HG03139 (cell line): ENCODE data around the gene SAMD14.
"Not testable (repeated sequence)": the region's sequence is repeated elsewhere in the genome, so short reads cannot be mapped to it uniquely, and the experiment has no call there.

Source experiments
- ATAC-seq: cut with Tn5 transposase; IDR thresholded peaks from one replicate; pipeline ENCODE4 v1.9.1; 2021; ENCODE audit not compliant: unreplicated experiment

Gene SAMD14

DNA sequence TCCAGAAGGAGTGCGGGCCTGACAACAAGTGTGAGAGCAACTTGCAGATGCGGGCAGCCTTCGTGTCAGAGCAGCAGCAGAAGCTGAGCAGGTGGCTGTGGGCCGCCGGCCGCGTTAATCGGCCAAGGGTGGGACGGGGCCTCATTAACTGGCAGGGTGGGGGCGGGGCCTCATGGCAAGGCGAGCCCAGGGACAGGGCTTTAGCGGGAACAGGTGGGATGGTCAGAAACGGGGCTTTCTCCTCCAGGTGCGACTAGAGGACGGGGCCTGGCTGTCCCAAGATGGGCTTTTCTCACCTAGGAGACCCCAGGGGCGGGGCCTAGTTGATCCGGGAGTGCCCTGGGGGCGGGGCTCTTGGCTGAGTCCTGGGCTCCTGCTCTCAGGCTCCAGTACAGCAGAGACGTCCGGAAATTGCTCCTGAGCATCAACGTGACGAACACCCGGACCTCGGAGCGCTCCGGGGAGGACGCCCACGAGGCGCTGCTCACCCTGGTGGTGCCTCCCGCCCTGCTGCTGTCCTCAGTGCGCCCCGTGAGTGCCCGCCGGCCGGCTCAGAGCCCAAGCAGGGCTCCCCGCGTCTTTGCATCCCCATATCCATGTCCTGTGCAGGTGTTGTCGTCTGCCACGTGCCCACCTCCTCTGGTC lies 53.2 kb downstream of the SAMD14 start:
- ATAC-seq, result no peak

DNA sequence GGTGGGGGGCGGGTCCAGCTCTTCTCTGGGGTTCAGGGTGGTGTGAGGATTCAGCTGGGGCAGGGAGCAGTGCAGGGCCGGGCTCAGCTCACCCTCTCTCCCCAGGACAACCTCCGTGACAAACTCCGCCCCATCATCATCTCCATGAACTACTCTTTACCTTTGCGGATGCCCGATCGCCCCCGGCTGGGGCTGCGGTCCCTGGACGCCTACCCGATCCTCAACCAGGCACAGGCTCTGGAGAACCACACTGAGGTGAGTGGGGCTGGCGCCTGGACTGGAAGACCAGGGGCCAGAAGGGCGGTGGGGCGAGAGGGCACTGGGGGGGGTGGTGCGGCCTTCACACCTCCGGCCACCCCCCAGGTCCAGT lies 53.8 kb downstream of the SAMD14 start:
- ATAC-seq, result no peak

DNA sequence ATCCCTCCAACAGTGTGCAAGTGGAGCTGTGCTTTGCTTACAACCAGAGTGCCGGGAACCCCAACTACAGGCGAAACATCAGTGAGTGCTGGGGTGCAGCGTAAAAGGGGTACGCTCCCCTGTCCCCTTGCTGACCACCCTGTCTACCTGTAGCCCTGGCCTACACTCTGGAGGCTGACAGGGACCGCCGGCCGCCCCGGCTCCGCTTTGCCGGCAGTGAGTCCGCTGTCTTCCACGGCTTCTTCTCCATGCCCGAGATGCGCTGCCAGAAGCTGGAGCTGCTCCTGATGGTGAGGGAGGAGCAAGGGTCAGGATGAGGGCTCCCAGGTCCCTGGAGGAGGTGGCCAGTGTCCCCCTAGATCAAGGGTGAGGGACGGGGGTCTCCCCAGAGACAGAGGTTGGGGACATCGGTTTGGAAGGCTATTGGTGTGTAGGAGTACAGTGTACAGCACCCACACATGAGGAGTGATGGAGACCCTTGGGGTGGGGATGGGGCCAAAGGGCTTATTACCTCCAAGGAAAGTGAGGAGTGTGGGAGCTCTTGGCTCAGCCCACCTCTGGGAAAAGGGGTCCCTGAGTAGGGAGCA lies 54.4 kb downstream of the SAMD14 start:
- ATAC-seq, result no peak

DNA sequence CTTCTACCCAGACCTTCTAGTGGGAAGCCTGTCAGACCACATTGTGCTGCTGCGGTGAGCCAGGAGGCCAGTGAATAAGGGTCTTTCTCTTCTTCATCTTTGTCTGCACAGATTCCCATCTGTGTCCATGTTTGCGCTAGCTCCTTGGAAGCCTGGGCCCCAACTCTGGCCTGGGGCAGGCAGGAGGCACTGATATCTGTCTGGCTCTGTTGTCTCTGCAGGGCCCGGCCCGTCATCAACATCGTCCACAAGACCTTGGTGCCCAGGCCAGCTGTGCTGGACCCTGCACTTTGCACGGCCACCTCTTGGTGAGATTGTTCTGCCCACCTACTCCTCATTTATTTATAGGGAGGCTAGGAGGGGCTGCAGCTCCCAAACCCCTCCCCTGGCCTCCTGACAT lies 55.7 kb downstream of the SAMD14 start:
- ATAC-seq, result no peak

DNA sequence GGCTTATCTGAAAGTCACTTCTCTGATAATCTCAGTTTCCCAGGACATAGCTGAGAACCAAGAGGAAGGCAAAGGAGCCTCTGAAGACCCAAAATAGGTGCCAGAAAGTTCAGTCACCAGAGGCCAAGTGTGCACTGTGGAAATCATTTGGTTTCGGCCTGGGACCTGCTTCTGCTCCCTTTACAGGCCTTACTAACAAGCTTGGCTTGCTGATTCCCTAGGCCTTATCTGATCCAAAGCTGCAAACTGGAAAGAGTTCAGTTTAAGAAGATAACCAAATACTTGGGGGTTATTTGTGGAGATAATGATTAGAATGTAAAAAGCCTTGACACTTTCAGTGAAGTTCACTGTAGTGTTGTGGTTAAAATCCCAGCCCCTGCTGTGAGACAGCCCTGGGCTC lies 57.0 kb downstream of the SAMD14 start:
- no peak for ATAC-seq

DNA sequence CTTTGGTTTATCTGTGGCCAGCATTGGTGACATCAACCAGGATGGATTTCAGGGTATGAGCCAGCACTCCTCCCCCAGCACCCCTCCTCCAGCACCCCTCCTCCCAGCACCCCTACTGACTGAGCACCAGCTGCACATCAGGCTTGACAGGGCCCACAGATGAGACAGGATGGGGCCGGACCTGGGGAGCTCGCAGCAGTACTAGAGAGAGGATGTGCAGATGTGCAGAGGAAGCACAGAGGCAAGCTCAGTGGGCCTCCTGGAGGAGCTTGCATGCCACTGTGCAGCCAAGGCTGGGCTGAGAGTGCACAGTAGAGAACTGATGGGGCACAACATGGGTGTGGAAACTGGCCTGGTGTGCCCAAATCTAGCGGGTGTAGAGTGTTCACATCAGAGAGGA lies 57.8 kb downstream of the SAMD14 start:
- ATAC-seq, result no peak

DNA sequence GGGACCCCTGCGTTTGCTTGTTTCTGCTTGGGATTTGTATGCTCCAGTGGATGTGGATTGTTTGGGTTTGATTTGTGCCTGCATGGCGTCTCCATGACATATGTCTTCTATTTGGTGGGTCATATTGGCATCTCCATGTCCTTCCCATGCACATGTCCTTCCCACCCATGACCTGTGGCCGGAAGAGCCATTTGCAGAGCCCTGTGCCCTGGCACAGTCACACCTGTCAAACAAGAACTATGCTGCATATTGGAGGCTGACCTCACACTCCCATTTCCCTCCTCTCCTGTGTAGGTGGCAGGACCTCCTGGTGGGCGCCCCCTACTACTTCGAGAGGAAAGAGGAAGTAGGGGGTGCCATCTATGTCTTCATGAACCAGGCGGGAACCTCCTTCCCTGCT lies 58.3 kb downstream of the SAMD14 start:
- no peak for ATAC-seq

DNA sequence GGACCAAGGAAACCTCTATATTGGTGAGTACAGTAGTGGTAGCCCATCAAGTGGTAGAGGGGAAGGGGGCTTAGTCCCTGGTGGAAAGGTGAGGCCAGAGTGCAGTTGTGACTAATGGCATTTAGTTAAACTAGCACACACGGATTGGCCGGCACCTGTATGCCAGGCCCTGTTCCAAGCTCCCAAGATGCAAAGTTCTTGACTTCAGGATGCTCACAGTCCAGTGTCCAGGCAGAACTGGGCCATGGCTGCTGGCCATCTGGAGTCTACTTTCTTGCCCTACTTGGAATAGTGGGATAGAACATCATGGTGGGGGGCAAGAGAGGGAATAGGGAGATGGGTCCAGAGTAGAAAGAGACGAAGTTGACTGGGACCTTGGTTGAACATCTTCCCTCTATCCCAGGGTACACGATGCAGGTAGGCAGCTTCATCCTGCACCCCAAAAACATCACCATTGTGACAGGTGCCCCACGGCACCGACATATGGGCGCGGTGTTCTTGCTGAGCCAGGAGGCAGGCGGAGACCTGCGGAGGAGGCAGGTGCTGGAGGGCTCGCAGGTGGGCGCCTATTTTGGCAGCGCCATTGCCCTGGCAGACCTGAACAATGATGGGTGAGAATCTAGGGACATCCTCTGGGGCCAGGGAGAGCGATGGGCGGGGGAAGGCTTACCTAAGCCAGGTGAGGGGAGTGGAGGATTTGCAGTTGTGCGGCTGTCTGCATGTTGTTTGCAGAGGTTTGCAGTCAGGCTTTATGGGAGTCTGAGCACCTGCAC lies 58.9 kb downstream of the SAMD14 start:
- ATAC-seq, result no peak

DNA sequence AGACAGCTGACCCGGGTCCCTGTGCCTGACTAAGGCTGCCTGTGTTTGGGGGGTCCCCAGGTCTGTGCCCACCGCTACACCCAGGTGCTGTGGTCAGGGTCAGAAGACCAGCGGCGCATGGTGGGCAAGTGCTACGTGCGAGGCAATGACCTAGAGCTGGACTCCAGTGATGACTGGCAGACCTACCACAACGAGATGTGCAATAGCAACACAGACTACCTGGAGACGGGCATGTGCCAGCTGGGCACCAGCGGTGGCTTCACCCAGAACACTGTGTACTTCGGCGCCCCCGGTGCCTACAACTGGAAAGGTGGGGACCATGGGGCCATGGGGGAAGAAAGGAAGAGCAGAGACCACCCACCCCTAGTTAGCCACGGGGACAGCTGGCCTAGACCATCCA lies 62.0 kb downstream of the SAMD14 start:
- ATAC-seq, result no peak

DNA sequence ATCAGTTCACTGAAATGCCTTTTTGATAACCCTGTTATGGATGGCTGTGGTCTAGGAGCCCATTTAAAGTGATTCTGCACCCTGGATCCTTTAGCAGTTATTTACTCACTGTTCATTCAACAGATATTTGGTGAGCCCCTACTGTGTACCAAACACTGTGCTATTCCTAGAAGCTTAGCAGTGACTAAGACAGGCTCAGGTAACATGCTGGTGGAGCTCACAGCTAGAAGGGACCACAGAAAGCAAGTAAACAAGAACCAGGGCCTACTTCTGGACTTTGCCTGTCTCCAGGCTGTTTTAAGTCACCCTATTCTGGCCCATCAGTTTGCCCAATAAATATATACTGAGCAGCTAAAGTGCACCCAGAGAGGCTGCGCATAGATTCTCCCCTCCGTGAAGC lies 63.0 kb downstream of the SAMD14 start:
- ATAC-seq, result no peak

DNA sequence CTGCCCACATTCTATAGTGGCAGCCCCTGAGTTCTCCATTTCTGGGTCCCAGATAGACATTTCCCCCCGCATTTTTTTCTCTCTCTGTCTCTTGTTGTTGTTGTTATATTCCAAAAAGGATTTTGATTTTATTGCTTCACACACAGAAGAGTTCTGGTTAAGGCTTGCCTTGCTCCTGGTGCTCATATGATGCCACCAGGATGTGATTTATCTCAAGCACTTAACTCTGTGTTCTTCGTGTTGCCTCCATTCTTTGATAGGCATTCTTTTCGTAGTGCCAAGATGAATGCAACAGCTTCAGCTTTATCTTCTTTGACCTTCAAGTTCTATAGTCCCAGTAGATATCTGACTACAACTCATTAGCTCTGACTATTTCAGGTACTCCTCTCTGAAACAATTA lies 64.9 kb downstream of the SAMD14 start:
- ATAC-seq, result no peak

DNA sequence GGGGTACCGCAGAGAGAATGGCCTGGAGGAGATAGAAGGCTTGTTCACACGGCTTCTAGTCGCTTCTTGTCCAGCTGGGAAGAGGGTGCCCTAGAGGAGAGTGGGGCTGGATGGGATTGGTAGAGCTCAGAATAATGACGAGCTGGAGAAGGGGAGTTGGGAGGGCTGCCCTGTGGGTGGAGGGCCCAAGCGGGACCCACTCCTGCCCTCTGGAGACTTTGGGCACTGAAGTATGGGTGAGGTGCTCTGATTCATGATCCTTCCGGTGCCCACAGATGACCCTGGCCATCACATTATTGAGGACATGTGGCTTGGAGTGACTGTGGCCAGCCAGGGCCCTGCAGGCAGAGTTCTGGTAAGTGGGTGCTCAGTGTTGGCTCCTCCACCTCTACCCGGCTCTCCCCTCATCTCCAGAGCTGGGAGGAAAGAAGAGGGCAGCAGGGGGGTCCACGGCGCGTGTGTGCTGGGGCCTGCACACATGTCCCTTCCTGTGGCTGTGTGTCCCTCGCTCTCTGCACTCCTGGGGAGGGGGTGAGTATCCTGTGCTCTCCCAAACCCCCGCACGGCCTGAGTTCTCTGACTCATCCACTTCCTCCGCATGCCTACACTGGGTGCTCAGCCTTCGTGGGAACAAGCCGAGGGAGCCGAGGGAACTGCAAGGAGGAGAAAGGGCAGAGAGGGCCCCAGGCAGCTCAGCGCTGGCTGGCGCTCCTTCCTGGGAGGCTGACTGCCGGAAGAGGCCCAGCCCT lies 65.5 kb downstream of the SAMD14 start:
- no peak for ATAC-seq

DNA sequence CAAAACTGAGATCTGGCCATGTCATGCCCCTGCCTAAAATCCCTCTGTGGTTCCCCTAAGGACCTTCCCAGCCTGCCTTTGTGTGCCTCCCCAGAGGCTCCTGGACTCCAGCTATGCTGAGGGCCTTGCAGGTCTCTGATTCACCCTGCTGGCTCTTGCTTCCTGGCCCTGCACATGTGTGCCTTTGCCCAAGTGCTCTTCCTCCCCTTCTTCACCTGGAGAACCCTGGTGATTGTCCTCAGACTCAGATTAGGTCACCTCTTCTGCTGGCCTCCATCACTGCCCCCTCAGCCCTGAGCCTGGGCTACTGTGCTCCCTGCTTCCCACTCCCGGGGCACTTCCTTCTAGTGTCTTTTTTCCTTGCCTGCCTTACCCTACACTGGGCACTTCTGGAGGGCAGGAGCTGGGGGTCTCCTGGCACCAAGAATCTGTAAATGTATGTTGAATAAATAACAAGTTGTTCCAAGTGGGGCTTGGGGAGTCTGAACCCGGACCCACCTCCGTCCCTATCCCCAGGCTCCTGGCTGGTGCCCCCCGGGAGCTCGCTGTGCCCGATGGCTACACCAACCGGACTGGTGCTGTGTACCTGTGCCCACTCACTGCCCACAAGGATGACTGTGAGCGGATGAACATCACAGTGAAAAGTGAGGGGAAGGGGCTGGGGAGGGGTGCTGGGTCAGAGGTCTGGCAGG lies 66.3 kb downstream of the SAMD14 start:
- ATAC-seq, result no peak

DNA sequence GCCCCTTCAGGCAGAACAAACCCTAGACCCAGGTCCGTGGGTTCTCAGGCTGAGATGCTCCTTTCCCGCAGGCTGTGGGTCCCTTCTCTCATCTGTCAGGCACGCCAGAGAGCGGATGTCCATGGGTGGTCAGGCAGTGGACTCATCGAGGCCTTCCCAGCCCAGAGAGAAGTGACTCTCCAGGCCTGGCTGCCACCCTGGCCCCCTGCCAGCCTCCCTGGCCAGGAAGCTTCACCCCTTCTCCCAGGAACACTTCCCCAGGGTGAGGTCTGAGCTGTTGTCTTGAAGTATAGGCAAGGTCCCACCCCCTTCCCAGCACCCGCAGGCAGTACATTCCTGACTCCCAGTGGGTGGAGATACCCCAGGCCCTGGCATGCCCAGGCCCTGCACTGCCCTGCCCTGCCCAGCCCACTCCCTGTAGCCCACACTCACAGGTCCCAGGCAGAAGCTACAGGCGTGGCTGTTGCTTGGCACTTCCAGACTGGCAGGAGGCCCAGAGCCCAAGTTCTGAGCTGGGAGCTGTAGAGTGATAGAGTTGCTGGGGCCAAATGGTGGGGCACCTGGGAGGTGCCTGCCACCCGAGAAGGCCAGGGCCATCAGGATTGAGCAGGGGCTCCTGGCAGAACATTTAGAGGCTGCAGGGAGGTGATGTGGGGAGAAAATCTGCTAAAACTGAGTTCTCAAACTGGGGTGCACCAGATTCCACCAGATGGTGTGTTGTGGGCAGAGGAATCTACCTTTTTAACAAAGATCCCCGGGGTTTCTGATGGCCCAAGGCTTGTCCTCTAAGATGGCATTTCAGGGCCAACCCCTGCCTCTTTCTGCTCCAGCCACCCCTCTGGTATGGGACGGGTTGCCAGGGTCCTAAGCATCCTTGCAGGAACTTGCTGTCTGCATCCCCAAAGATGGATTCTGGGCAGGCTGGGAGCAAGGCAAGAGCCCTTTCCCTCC lies 67.4 kb downstream of the SAMD14 start:
- ATAC-seq, result no peak

DNA sequence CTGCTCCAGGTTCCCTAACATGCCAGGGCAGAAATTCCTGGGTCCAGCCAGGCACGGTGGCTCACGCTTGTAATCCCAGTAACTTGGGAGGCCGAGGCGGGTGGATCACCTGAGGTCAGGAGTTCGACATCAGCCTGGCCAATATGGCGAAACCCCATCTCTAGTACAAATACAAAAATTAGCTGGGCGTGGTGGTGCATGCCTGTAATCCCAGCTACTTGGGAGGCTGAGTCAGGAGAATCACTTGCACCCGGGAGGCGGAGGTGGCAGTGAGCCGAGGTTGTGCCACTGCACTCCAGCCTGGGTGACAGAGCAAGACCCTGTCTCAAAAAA lies 68.3 kb downstream of the SAMD14 start:
- ATAC-seq, result not testable (repeated sequence)

DNA sequence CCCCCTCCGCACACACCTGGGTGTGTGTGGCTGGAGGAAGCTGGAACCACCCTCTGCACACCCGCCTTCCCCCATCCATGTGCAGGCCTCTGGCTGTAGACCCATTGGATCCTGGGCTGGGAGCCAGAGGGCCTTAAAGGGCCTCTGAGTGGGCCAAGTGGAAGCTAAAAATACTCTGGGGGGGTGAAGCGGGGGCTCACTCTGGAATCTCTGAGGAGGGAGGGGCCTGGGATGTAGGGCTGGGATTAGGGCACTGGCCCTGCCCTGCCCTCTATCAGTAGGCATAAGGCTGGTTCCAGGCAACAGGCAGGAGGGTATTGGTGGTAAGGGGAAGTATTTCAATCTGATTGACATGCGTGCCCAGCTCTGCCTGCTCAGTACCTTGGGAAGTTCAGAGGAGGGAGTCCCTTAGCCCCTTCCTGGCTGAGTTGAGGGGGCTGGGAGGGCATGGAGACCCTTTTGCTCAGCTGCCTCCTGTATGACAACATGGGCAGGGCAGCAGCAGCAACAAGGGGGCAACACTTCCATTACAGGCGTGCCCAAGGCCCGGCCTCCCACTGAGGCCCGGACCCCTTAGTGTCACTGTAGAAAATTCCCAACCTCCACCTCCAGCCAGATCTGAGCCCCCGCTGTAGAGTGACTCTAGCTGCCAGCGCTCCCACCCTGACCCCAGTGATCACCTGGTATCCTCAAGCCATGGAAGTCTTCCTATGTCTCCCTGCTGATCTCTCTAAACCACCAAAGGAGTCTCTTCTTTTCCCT lies 68.8 kb downstream of the SAMD14 start:
- ATAC-seq, result no peak
